GM10248 (cell line): ENCODE results near the gene ZNF160.
"Not testable (repeated sequence)": the region's sequence is repeated elsewhere in the genome, so short reads cannot be mapped to it uniquely, and the experiment has no call there.

Source experiments
- CTCF ChIA-PET: fragments of 300-600 bp; sonication (Branson Sonifier 250); formaldehyde crosslinking; extraction: SDS; loops from one replicate; lab custom pipeline; 2021; ENCODE audit warnings: antibody characterized with exemption; lab: Yijun Ruan, JAX
- POLR2A ChIA-PET: fragments of 350-650 bp; sonication (Branson Sonifier 250); formaldehyde crosslinking; extraction: SDS; loops from one replicate; lab custom pipeline; 2020; ENCODE audit warnings: antibody characterized with exemption; lab: Yijun Ruan, JAX
- DNase-seq: peaks from one replicate; pipeline ENCODE4 v3.0.0; 2012; ENCODE audit errors: extremely low spot score
- CTCF ChIP-seq: IDR thresholded peaks from 2 replicates; pipeline ENCODE4 v1.5.1; 2012; ENCODE audit warnings: mild to moderate bottlenecking, low read depth; ENCODE audit errors: extremely low read depth, missing control alignments, control extremely low read depth

Gene ZNF160

DNA sequence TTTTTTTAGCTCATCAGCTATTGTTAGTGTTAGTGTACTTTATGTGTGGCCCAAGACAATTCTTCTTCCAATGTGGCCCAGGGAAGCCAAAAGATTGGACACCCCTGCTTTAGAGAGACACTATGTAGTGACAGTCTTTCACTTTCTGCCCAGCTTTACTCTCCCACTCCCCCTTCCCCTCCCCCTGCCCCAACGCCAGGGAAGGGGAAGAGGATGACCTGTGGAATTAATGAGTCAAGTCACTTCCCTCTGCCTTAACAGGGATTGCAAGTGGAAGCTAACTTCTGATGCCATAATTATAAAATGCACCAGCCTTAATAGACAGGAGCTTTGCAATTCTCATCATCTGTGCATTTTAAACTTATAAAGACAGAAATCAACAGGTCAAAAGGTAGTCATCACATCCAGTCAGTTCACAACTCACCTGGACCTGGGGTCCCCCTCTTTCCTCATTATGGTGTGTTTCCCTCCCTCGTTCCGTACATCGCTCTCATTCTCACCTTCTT, 27.9 kb upstream of the ZNF160 start:
- ChIA-PET CTCF (no interaction called here), POLR2A (no interaction called here)
- no peak for DNase-seq
- no peak for TF ChIP-seq CTCF

DNA sequence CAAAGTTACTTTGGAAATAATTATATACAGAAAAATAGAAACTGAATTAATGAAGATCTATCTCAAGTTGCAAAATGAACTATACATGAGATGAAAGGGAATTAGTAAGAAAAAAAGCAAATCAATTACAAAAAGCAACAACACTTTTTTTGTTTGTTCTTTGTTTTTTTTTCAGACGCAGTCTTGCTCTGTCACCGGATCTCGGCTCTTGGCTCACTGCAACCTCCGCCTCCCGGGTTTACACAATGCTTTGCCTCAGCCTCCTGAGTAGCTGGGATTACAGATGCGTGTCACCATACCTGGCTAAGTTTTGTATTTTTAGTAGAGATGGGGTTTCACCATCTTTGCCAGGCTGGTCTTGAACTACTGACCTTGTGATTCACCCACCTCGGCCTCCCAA, 27.3 kb upstream of the ZNF160 start:
- no peak for DNase-seq
- no peak for TF ChIP-seq CTCF
- CTCF ChIA-PET, result interaction anchor here (1.1 kb wide), 1 partner anchor 11 kb away, joined by 3 read pairs; no protein-coding TSS in a partner anchor
- POLR2A ChIA-PET, result no interaction called here

DNA sequence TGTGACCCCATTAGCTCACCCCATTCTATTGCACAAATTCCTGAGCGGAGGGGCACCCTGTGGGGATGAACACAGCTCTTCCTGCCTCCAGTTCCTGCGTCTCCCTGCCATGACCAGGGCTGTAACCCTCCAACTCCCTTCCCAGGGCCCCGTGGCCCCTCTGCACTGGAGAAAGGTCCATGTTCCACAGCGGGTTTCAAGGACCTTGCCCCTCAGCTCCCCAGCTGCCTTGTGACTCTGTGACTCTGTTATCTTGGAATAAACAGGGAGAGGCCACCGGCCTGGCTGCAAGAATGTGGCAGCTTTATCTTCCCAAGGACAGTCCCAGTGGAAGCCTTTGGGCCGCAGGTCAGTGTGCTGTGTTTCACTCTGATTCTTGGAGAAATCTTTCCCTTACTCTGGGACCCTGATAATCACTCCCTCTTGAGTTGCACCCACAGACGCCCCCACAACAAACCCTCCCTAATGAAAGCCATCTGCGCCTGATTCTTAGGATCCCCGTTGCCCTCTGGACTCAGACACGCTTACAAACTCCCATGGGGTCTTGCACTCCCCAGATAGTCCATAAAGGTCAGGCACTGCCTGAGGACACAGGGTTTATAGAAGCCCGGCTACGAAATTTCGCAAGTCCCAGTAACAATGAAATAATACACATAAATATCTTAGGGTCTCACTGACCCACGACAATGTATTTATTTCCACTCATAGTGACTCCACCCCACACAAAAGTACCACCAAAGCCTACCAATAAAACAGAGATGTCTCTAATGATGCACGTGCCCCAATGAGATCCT, 23.7 kb upstream of the ZNF160 start:
- DNase-seq, POLR2A ChIA-PET, CTCF ChIA-PET: not testable (repeated sequence)

GRCh38 chr19:53123400-53123799, 20.2 kb upstream of the ZNF160 start:
- TF ChIP-seq CTCF, result no peak
- ChIA-PET CTCF (no interaction called here), POLR2A (no interaction called here)
- no peak for DNase-seq

DNA sequence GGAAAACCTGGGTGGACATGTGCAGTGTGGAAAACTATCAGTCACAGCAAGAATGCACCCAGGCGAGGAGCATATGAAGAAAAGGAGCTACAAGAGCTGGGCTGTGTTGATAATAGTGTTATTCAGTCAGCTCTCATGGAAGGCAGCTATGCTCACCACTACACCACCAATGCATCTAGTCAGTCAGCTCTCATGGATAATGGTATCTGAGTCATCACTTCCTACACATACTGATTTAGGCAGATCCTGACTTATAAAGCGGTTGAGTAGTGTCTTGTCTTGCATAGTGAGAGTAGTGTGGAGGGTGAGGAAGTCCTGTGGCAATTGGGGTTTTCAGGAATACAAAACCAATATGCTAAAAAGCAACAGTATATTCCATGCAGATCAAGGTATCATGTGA, 9.1 kb upstream of the ZNF160 start:
- no peak for DNase-seq
- ChIA-PET CTCF (no interaction called here), POLR2A (no interaction called here)
- TF ChIP-seq CTCF, result no peak

GRCh38 chr19:53109527-53109926, 6.3 kb upstream of the ZNF160 start:
- POLR2A ChIA-PET, result no interaction called here
- no peak for TF ChIP-seq CTCF
- CTCF ChIA-PET, result no interaction called here
- no peak for DNase-seq

DNA sequence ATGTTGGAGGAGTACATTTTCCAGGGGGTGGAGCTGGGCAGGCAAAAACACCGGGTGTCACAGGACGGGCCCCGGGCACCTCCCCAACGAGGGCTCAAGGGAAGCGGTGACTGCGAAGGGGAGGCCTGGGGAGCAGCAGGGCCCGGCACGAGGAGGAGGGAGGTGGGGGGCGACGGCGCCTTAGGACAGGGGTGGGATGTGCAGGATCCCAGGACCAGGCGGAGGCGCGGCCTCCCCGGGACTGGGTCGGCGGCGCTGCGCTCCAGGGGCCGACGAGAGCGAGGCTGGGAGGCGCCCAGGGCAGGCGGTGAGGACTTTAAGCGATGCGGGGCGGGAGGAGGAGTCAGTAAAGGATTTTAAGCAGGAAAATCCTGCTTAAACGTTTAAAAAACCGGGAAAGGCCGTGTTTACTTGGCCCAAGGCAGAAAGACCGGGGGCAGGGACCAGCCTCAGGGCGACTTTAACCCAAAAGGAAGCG, 427 bp downstream of the ZNF160 start:
- peak; percentile 38 for DNase-seq
- CTCF ChIA-PET, result no interaction called here
- TF ChIP-seq CTCF, result no peak
- POLR2A ChIA-PET, result no interaction called here
